G401.6 (cell line): ENCODE results near the gene KIR2DL1.
"Not testable (repeated sequence)": the region's sequence is repeated elsewhere in the genome, so short reads cannot be mapped to it uniquely, and the experiment has no call there.

Source experiments
- FAIRE-seq: peaks from 2 replicates; lab custom pipeline; 2012; peaks lifted over from hg19 to GRCh38; lab: Jason Lieb, UNC

The KIR2DL1 gene

GRCh38 chr19:54771018-54771960 lies 1.7 kb downstream of the KIR2DL1 start:
- not testable (repeated sequence) for FAIRE-seq

GRCh38 chr19:54772666-54773065 lies 3.1 kb downstream of the KIR2DL1 start:
- not testable (repeated sequence) for FAIRE-seq

DNA sequence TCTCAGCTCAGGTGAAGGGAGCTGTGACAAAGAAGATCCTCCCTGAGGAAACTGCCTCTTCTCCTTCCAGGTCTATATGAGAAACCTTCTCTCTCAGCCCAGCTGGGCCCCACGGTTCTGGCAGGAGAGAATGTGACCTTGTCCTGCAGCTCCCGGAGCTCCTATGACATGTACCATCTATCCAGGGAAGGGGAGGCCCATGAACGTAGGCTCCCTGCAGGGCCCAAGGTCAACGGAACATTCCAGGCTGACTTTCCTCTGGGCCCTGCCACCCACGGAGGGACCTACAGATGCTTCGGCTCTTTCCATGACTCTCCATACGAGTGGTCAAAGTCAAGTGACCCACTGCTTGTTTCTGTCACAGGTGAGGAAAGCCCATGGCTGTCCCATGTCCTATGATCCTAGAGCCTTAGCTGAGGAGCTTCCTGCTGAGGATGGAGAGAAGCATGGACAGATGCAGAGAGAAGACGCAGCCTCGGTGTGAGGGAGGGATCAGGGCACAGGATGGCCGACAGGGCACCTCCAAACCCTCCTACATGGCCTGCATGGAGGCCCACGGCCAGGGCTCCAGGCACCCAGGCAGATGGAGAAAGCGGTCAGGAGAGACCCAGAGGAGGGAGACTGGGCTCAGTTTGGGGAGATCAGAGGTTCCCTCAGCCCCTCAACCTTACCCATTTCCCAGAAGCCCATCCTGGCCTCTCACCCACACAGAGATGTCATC lies 5.7 kb downstream of the KIR2DL1 start:
- FAIRE-seq = not testable (repeated sequence)

DNA sequence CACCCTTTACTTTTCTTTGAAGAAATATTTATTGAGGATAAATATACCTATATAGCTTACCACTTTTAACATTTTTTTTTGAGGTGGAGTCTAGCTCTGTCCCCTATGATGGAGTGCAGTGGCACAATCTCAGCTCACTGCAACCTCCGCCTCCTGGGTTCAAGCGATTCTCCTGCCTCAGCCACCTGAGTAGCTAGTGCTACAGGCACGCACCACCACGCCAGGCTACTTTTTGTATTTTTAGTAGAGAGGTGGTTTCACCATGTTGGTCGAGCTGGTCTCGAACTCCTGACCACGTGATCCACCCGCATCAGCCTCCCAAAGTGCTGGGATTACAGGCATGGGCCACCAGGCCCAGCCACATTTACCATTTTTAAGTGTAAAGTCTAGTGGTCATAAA lies 6.2 kb downstream of the KIR2DL1 start:
- FAIRE-seq = not testable (repeated sequence)

- FAIRE-seq = not testable (repeated sequence)
These were observed 8.3 kb downstream of the KIR2DL1 start for GRCh38 chr19:54777851-54778250.

- not testable (repeated sequence) for FAIRE-seq
These were observed 9.3 kb downstream of the KIR2DL1 start for GRCh38 chr19:54778896-54779295.

- not testable (repeated sequence) for FAIRE-seq
These were observed 13.3 kb downstream of the KIR2DL1 start for GRCh38 chr19:54782916-54783315.

- FAIRE-seq = not testable (repeated sequence)
These were observed 16.6 kb downstream of the KIR2DL1 start for GRCh38 chr19:54786091-54786723.

DNA sequence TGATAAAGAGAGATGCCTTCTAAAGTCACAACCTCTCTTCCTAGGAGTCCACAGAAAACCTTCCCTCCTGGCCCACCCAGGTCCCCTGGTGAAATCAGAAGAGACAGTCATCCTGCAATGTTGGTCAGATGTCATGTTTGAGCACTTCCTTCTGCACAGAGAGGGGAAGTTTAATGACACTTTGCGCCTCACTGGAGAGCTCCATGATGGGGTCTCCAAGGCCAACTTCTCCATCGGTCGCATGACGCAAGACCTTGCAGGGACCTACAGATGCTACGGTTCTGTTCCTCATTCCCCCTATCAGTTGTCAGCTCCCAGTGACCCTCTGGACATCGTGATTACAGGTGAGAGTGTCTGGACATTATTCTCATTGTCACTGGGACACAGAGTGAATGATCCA lies 18.6 kb downstream of the KIR2DL1 start:
- FAIRE-seq = not testable (repeated sequence)

DNA sequence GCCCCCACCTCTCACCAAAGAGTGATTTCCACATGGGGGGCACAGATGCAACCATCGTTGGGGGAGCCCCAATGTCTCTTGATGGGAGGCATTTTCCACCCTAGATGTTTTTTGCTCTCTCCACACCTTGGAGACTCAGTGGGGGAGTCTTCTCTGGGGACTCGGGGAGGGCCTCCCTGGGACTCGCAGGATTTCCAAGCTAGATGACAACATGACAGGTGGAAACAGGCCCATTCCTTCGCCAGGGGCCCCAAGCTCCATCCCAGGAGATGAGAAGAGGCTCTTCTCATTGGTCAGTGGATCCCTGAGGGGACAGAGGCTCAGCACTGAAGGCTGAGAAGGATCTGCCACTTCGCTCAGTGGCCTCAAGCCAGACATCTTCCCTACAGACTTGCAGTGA lies 21.1 kb downstream of the KIR2DL1 start:
- no peak for FAIRE-seq

- no peak for FAIRE-seq
These were observed 21.9 kb downstream of the KIR2DL1 start for GRCh38 chr19:54791476-54791875.

DNA sequence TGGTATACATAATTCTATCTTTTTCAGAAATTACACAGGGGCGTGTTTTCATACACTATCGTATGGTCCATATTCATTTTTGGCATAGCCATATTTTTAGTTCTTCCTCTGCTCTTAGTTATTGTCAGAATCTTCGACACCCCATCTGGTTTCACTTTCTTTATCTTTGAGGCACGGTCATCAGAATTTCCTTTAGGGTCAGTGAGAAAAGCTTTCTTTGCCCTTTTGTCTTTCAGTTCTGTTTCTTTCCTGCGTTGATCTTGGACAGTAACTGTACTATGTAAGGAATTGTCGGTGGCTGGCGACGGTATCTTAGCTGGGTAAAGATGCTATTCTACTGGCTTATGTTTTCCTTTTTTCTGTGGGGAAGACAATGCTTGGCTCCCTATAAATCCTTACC lies 23.2 kb downstream of the KIR2DL1 start:
- FAIRE-seq = no peak

- FAIRE-seq = no peak
These were observed 26.2 kb downstream of the KIR2DL1 start for GRCh38 chr19:54795758-54796157.

- FAIRE-seq = no peak
These were observed 33.8 kb downstream of the KIR2DL1 start, which contains the start of gene KIR2DL4 for GRCh38 chr19:54803410-54803809. TSS of gene KIR2DL4 (plus strand) at chr19:54803610. CDS start at chr19:54803652, 42 bp downstream.

DNA sequence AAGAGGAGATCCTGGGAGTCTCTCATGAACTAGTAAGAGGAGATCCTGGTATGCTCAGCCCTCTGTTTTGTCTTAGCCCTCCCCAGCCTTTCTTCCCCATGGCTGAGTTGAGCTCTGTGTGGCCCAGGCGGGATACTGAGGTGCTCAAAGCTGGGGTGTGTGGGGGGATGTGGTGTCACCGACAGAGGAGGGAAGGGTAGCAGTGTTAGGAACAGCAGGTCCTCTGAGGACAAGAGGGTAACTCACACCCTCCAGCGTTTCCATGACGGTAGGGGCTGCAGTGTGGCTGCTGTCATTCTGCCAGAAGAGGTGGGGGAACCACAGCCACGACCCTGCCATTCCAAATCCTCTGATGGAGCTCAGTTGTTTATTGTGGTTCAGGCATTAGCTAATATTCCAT lies 34.5 kb downstream of the KIR2DL1 start:
- FAIRE-seq = no peak

GRCh38 chr19:54804571-54804970 lies 35.0 kb downstream of the KIR2DL1 start:
- no peak for FAIRE-seq

- FAIRE-seq = no peak
These were observed 36.3 kb downstream of the KIR2DL1 start for GRCh38 chr19:54805665-54806515.

- FAIRE-seq = no peak
These were observed 36.9 kb downstream of the KIR2DL1 start for GRCh38 chr19:54806516-54806838.

DNA sequence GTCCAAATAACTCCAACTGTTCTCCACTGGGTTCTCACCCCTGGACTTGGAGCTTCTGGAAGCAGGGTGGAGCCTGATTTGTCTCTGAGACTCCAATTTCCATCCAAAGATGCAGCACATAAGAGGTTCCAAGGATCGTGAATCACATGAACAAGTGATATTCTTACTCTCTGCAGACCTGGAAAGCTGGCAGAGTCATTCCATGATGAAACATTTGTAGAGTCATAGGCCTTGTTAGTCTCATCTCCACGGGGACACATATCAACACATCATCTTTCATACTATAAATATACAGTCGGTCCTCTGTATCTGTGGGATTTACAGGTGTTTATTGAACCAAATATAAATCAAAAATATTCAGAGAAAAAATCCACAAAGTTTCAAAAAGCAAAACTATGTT lies 45.0 kb downstream of the KIR2DL1 start:
- FAIRE-seq = not testable (repeated sequence)

GRCh38 chr19:54816251-54816650 lies 46.7 kb downstream of the KIR2DL1 start, which contains the start of gene KIR3DL1:
TSS of gene KIR3DL1 (plus strand) at chr19:54816468.
- FAIRE-seq = not testable (repeated sequence)

DNA sequence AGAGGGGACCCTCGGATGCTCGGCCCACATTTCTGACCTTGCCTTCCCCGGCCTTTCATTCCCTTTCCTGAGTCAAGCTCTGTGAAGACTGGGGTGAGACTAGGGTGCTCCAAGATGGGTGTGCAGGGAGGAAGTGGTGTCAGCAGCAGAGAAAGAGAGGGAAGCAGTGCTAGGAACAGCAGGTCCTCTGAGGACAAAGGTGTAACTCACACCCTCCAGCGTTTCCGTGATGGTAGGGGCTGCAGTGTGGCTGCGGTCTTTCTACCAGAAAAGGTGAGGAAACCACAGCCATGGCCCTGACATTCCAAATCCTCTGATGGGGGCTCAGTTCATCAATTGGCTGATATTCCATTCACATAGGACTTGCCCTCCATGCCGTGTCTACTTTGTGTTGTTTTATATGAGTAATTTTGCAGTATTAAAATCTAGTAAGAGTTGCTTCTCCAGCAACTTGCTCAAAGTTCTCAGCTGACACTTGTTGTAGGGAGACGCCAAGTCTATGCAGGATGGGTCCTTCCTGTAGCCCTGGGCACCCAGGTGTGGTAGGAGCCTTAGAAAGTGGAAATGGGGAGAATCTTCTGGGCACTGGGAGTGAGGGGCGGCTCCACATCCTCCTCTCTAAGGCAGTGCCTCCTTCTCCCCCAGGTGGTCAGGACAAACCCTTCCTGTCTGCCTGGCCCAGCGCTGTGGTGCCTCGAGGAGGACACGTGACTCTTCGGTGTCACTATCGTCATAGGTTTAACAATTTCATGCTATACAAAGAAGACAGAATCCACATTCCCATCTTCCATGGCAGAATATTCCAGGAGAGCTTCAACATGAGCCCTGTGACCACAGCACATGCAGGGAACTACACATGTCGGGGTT lies 48.3 kb downstream of the KIR2DL1 start:
- no peak for FAIRE-seq
